Embryonic facial prominence (tissue), 1 donor: ENCODE results near the gene CEP55.

Experiments used
- DNase-seq: peaks from one replicate; pipeline ENCODE4 v3.0.0-alpha.2; 2016; ENCODE audit errors: extremely low spot score

CEP55 gene

GRCh38 chr10:93566435-93567276 lies 70.2 kb downstream of the CEP55 start, which contains the start of gene FFAR4:
Gene FFAR4, plus strand, starts transcription at chr10:93566665. Its CDS starts 56 bp downstream, at chr10:93566721.
- DNase-seq, result no peak

- DNase-seq, result no peak
These were observed 71.1 kb downstream of the CEP55 start for GRCh38 chr10:93567277-93568104.

GRCh38 chr10:93568105-93568390 lies 71.6 kb downstream of the CEP55 start:
- DNase-seq, result no peak

GRCh38 chr10:93570383-93570782 lies 74.0 kb downstream of the CEP55 start:
- DNase-seq, result no peak

GRCh38 chr10:93572606-93573005 lies 76.2 kb downstream of the CEP55 start:
- DNase-seq, result no peak

- no peak for DNase-seq
These were observed 76.9 kb downstream of the CEP55 start for GRCh38 chr10:93573051-93573909.

GRCh38 chr10:93573924-93574323 lies 77.5 kb downstream of the CEP55 start:
- no peak for DNase-seq

GRCh38 chr10:93576888-93577287 lies 80.5 kb downstream of the CEP55 start:
- DNase-seq, result no peak

- DNase-seq, result no peak
These were observed 81.2 kb downstream of the CEP55 start for GRCh38 chr10:93577565-93577964.
